CD4-positive, alpha-beta T cell treated with Interleukin-17A for 4 hours (primary cell): ENCODE measurements around the gene ASB3.
"Not testable (repeated sequence)": the region's sequence is repeated elsewhere in the genome, so short reads cannot be mapped to it uniquely, and the experiment has no call there.

Experiments
- DNase-seq: peaks from one replicate; pipeline ENCODE4 v3.0.0-alpha.2; 2020; ENCODE audit warnings: mixed read lengths

ASB3 gene

DNA sequence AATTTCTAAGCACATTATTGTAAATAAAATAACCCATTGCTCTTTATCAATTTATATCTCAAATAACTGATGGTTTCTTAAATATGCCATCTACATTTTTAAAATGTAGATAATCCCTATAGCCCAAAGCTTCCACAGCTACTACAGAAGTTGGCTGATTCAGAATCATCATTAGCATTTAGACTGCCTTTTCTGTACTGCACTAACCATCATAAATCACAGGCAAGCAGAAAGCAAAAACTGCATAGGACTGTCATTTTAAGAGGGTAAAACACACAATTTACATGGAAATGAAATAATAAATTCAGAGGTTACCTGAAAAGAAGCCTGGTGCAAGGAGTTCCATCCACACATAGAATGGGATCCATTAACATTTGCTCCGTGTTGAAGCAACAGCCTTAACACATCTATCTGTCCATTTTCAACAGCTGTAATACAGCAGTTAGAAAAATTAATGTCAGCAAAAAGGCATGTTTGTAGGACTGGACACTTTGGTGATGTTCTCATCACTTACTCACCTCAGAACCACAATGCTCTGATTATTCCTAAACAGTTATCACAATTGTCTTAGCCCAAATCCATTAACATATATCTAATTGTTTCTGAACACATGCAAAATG, 57.5 kb downstream of the ASB3 start:
- DNase-seq, result no peak

DNA sequence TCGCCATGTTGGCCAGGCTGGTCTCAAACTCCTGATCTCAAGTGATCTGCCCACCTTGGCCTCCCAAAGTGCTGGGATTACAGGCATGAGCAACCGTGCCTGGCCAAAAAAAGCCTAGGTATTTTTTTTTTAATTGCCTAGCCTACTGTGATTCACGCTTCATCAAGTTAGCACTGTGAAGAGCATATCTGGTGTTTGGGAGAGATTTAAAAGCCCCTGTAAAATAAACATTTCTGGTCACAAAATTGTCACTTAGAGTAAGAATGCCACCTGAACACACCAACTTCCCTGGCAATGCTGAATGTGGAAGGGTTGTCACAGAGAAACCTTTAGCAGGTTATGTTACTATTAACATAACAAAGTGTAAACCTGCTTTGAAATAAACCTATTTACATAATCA, 58.8 kb downstream of the ASB3 start:
- no peak for DNase-seq

DNA sequence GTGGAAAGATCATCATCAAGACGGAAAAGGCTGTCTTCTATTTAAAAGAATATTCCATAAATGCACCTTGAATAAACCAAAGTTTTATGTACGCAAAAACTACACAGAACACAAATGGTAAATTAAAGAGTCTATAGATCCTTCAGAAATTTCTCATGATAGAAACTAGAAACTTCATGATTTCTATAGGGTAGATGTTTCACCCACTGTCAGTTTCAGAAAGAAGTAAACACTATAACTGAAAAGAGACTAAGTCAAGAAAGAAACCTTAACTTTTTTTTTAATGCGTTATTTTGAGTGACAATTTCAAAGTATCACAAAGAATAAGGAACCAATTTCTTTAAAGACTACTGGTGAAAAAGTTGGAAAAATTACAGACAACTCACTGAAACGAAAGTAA, 61.1 kb downstream of the ASB3 start:
- DNase-seq, result no peak

DNA sequence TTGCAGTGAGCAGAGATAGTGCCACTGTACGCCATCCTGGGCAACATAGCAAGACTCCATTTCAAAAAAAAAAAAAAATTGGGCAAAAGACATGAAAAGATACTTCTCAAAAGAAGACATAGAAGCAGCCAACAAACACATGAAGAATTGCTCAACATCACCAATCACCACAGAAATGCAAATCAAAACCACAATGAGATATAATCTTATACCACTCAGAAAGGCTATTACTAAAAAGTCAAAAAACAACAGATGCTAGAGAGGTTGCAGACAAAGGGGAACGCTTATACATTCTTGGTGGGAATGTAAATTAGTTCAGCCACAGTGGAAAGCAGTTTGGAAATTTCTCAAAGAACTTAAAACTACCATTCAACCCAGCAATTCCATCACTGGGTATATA, 62.2 kb downstream of the ASB3 start:
- DNase-seq, result no peak

DNA sequence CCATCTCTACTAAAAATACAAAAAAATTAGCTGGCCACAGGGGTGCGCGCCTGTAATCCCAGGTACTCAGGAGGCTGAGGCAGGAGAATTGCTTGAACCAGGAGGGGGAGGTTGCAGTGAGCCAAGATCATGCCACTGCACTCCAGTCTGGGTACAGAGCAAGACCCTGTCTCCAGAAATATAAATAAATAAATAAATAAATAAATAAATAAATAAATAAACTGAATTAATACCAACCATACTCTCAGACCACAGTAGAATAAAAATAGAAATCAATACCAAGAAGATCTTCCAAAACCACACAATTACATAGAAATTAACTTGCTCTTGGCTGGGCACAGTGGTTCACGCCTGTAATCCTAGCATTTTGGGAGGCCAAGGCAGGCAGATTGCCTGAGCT, 65.8 kb downstream of the ASB3 start:
- not testable (repeated sequence) for DNase-seq

DNA sequence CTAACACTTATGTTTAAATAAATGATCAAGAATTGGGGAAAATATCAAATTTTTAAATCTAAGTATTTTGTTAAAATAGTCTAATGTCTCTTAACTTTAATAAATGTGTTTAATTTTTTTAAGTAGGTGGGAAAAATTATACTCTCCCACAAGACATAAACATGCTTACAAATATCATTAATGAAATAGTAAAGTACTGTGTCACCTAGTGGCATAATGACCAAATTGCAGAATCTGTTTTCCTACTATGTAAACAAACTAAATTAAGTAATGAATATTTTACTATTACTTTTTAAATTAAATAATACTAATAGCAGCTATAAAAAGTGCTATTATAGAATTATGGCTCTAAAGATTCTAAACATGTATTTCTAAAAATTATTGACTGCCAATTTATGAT, 71.2 kb downstream of the ASB3 start:
- no peak for DNase-seq

DNA sequence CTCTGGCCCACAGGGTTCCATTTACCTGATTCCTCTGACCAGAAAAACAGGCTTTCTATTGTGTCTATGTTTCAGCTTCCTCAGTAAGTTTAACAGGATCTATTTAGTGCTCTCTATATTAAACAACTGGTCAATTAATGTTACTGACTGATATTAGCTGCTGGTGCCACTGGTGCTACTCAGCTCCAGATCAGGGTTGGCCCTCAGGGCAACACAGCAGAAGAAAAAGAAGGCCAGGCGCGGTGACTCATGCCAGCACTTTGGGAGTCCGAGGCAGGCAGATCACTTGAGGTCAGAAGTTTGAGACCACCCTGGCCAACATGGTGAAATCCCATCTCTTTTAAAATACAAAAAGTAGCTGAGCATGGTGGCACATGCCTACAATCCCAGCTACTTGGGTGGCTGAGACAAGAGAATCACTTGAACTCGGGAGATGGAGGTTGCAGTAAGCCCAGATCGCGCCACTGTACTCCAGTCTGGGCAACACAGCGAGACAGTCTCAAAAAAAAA, 75.4 kb downstream of the ASB3 start:
- no peak for DNase-seq

DNA sequence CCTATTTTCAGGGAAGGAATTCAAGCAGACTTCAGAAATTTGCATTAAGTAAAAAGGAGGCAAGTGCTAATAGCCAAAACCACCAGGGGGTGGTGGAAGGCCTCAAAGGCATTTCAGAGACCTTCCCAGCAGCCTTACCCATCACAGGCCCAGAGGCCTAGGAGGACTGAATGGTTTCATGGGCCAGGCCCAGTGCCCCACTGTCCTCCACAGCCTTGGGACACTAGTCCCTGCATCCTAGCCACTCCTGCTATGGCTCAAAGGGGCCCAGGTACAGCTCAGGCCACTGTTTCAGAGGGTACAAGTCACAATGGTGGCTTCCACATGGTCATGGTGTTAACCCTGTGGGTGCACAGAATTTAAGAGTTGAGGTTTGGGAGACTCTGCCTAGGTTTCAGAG, 77.8 kb downstream of the ASB3 start:
- DNase-seq, result no peak

DNA sequence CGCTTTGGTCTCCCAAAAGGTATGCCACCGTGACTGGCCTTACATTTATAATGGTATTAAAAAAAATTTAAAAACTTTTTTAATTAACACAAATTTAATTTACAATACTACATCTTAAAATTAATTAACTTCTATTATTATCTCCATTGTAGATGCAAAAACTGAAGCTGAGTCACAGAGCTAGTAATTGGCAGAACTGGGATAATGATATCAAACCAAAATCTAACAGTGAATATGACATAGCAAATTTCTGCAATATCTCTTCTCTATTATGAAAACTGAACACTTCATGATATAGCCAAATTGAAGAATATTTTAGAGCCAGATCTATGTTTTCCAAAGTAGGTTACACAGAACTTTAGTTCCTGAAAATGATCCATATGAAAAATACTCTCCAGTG, 85.5 kb downstream of the ASB3 start:
- no peak for DNase-seq

DNA sequence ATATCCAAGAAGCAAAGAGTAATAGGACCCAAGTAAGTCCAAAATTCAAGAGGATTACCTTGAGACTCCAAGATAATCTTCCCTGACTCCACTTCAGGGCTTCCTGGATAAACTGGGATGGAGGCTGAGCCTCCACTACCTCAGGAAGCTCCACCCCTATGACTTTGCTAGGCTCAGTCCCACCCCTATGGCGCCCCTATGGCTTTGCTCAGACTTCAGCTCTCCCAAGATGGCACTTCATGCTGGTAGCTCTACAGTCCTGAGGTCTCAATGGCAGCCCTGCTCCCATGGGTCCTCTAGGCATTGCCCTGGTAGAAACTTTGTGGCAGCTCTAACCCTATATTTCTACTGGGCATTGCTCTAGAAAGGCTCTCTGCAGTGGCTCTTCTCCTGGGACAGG, 89.1 kb downstream of the ASB3 start:
- DNase-seq, result no peak

DNA sequence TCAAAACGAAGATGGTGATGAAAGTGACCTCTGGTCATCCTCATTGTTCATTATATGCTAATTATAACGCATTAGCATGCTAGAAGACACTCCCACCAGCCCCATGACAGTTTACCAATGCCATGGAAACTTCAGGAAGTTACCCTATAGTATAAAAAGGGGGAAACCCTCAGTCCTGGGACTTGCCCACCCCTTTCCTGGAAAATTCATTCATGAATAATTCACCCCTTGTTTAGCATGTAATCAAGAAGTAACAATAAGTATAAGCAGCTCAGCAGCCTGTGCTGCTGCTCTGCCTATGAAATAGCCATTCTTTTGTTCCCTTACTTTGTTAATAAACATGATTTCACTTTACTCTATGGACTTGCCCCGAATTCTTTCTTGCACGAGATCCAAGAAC, 89.7 kb downstream of the ASB3 start:
- DNase-seq, result no peak

DNA sequence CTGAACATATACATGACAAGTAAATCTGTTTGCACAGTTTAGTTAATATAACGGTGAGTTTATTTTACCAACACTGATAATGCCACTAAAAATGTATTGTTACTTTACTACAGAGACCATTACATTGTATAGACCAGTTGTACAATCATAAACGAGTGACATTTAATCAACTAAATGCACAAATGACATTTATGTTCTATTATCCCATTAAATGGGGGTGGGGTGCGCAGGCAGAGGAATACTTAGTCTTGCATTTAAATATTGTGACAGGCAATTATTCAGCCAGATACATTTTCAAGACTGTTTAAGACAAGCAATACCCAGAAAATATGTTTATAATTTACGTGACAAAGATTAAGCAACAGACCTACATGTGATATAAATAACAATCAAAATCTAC, 91.2 kb downstream of the ASB3 start:
- no peak for DNase-seq

DNA sequence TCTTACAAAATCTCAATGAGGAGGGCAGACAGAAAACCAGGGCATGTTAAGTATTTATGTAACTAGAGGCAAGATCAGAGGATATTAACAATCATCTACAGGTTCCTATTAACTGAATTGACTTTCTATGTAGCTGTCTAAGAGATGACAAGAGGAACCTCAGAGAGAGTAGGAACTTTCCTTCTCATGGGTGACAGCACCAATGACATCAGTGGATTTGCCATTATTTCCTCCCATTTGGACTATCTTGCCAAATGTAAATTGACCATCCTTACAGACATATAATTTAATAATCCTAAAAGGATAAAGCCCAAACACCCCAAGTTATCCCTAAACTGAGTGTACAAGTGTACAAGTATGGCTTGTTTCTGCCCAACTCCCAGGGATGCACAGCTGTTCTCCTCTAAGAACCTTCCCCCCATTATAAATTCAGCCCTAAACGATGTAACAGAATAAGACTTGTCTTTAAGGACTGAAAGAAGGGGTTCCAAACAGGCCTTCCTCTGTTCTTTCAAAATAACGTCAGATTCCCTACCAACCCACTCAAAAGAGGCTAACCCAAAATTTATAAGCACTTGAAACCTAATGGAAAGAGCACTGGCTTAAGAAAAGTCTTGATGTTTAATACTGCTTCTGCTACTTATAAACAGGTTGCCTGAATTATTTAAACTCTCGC, 92.5 kb downstream of the ASB3 start:
- DNase-seq, result no peak

DNA sequence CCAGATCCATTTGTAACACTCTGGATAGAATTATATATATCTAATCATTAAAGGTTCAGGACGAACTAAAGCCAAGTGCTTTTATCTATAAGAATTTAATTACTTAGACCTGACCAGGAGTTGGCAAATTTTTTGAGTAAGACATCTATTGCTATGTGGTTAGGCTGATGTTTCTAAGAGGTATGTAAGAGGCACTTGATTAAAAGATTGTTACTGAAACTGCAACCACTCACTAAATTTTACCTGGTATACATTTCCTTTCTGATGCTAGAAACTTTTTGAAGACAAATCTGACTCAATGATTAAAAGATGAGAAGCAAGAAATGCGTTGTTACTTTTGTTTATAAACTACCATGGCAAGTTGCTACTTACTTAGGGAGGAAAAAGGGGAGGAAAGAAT, 95.9 kb downstream of the ASB3 start:
- no peak for DNase-seq

DNA sequence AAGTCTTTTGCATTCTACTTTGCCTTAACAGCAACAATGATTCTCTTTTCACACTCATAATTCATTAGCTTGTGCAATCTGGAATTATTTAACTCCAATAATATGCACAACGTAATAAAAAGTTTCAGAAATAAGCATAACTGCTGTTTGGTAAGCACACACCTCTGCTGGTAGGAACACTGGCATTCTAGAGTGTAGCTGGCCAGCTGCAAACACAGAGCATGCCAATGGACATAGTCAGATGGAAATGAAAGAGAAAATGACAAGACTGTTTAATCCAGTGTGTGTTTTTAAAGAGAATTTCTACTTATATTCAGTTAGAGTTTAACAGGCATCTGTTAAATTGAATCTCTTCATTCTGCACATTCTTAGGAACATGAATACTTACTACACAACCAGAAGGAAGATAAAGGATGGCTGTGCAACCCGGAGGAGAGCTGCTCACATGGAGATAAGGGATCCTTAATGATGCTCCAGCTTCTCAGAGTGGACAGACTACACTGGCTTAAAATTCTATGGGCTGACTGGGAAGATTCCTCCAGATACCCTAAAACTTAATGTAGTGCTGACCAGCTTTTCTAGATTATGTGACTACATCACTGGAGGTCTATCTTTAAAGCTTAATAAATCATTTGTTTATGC, 113.8 kb downstream of the ASB3 start:
- no peak for DNase-seq

DNA sequence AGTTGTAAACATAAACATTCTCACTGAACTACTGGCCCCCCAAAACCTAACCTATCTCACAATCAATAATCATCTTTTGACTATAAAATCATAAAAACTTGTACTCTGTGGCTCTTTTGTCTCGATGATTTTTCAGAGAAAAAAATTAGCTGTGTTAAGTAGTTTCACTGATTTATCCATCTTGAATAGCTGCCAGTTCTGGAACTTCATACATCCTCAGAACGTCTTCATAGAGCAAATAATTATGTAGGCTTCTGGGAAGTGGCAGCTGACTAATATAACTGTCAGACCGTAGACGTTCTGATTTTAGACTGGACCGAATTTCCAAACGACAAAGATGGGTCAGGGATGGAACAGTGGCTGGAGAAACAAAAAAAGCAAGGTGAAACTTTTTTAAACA, 116.4 kb downstream of the ASB3 start:
- DNase-seq, result no peak

DNA sequence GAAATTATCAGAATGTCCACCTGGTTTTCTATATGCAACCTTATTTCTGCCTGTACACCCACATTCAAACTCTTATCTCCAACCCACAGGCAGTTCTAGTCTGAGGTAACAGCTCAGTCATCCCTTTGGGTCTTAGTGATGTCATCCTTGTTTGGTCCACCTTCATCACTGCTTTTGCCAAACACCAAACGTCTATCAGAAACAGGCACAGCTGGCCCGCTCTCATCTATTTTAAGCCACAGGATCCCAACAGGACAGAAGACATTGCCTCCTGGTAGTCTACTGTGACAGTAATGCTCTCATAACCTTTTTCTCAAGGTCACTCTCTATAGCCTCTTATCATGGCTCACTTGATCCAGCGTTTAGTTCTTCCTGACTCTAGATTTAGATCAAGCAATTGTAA, 118.1 kb downstream of the ASB3 start:
- no peak for DNase-seq

DNA sequence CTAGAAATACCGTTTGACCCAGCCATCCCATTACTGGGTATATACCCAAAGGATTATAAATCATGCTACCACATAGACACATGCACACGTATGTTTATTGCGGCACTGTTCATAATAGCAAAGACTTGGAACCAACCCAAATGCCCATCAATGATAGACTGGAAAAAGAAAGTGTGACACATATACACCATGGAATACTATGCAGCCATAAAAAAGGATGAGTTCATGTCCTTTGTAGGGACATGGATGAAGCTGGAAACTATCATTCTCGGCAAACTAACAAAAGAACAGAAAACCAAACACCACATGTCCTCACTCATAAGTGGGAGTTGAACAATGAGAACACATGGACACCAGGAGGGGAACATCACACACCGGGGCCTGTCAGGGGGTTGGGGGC, 119.6 kb downstream of the ASB3 start:
- DNase-seq, result not testable (repeated sequence)

DNA sequence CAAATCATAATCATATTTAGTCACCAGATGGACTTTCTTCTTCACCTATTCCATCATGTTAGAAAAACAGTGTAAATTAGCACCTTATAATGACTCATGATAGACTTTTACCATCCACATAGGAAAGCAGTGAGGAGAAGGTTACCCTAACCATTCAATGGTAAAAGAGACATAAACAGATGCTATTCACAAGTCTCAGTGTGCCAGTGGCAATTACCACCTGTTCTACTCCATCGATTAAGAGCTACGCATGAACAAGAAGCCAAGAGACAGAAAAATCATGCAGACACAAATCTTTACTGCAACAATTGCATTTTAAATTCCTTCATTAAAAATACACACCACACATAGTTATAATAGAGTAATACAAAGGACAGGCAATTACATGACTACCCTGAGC, 125.9 kb downstream of the ASB3 start:
- DNase-seq, result no peak

DNA sequence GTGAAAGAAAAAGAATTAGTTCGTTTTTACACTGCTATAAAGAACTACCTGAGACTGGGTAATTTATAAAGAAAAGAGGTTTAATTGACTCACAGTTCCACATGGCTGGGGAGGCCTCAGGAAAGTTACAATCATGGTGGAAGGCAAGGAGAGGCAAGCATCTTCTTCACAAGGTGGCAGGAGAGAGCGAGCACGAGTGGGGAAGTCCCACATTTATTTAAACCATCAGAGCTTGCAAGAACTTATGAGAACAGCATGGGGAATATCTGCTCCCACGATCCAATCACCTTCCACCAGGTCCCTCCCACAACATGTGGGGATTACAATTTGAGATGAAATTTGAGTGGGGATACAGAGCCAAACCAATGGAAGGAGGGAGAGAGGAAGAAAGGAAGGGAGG, 128.3 kb downstream of the ASB3 start:
- DNase-seq, result not testable (repeated sequence)

DNA sequence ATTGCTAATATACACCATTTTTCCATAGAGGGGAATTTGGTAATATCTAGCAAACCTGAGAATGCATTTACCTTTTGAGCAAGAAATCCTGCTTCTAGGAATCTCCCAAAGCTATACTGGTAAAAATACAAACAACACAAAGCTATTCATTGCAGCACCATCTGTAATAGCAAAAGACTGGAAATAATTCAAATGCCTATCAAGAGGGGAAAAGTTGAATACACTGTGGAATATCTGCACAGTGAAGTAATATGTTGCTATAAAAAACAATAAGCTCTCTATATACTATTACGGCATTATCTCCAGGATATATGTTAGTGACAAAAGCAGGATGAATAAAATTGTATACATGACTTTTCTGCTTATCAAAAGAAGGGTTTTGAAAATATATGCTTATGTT, 131.5 kb downstream of the ASB3 start:
- no peak for DNase-seq

DNA sequence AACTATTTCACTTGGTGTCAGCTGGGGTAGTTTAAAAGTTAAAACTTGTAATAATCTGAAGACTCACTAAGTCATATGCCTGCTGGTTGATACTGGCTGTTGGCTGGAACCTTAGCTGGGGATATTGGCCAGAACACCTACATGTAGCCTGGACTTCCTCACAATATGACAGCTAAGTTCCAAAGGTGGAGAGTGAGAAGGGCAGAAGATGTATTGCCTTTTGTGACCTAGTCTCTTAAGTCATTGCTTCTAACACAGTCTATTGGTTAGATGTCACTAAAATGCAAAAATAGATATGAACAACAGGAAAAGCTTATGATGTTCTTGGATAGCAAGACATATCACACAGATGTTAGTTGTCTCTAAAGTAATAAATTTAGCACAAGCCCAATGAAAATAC, 132.4 kb downstream of the ASB3 start:
- DNase-seq, result no peak

DNA sequence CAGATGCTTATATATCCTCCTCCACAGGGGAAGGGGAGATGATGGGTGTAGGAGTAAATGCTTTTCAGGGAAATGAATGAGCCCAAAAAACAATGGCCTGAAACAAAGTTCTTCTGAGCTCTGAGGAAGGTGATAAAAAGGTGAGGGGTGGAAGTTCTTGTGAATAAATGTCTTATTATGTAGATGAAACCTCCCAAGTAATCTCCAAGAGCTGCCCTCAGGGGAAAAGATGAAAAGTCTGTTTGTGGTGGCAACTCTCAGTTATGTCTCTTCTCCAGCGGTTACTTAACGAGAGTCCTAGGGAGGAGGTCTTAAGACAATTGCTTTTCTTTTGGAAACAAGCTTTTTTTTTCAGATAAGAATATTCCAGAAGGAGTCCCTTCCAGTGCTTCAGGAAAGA, 134.6 kb downstream of the ASB3 start:
- no peak for DNase-seq

DNA sequence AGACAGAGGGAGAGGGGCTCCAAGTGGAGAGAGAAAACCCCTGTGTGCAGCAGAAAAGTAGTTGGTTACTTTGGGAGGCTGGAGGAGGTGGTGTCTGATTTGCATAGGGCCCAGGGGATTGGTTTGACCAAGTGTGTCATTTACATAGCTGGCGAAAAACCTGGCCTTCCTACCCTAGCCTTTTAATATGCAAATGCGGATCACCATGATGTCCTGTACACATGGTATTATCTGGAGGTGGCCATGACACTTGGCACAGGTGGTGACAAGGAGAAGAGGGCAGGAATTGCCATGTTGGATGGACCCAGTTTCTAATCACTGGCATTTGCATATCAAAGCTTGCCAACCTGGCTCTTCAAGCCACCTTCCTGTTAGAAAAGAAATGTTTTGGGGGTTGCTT, 140.0 kb downstream of the ASB3 start:
- DNase-seq, result no peak

DNA sequence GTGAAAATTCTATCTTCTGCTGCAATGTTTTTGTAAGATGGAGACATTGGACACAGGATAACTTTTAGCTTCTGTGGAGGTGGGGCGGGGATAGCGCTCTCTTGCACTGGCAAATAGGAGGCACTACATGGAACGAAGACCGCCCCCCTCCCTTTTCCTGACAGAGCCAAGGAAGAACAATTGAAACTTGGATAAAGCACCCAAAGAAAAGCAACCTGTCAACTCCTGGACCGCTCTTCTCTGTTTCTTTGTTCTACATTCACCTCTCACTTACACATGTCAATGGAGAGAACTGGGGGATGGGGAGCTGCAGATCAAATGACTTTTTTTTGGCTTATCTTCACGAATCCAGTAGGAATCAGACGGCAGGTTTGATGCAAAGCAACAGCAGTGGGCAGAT, 145.5 kb downstream of the ASB3 start:
- DNase-seq, result no peak
